HG03432 (cell line): ENCODE measurements around the gene C18orf32.
"Not testable (repeated sequence)": the region's sequence is repeated elsewhere in the genome, so short reads cannot be mapped to it uniquely, and the experiment has no call there.

Source experiments
- ATAC-seq: cut with Tn5 transposase; IDR thresholded peaks from one replicate; pipeline ENCODE4 v1.9.1; 2021; ENCODE audit warnings: mild to moderate bottlenecking, moderate library complexity; ENCODE audit not compliant: unreplicated experiment

Gene C18orf32

GRCh38 chr18:49503931-49504330 lies 16.9 kb upstream of the C18orf32 start:
- no peak for ATAC-seq

DNA sequence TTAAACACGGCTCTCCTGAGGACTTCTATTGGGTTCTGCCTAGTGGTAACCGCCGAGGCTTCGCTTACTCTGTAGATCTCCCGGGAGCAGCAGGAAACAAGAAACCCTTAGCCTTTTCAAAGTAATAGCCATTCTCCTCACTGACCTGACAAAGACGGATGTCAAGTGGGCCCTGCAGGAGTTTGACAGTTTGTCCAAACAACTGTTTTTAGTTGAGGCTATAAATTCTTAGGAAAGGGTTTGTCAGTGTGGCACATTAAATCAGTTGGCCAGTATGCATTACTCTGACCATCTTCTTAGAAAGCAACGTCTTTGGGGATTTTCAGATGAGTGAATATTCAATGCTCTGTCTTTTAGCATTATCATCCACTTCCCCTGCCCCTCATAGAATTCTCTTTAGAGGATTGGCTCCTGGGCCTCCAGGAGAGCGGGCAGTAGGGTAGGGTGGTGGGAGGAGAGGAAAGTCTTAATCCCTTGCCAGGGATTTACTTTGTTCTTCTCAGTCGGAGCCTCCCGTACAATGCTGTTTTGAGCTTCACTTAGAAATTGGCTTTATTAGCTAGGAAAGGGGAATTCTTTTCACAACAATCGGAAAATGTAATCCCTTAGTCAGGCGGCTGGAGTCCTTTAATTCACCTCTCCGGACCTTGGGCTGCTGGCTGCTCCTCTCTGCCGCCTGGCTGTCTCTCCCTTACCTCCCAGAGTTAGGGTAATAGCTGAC lies 13.3 kb upstream of the C18orf32 start:
- ATAC-seq: no peak

GRCh38 chr18:49499046-49499637 lies 12.1 kb upstream of the C18orf32 start:
- ATAC-seq: no peak

DNA sequence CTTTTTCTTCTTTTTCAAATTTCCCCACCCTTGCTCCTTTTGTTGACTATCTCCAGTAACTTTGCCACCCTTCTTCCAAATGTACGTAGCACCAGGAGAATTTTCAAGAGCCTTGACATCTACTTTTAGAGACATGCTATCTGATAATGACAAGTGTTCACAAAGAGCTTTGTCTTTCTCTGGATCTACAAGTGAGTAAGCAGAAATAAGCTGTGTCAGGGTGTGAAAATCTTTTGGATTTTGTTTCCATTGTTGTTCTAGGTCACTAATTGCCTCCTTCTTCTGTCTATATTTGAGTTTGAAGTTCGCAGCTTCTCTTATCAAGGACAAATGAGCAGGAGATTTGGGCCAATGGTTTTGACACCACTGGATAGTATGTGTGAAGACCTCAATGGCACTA lies 8.4 kb upstream of the C18orf32 start:
- ATAC-seq: no peak

GRCh38 chr18:49495076-49495475 lies 8.0 kb upstream of the C18orf32 start:
- ATAC-seq: no peak

- no peak for ATAC-seq
These were observed 7.6 kb upstream of the C18orf32 start for GRCh38 chr18:49494660-49495059.

DNA sequence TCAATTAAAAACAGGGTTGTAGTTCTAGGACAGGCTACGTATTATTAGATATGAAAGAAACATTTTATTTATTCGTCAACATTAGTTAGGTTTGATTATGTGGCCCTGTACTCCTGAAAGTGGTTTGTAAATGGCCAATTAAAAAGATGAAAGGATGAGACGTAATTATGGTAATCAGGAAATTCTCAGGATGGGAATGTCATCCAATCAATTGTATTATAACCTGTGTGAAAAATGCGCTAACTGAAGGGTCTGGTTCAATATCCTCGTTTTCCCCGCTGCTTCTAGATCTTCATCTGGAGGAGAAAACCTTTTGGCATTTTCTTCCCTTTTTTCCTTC lies 5.6 kb upstream of the C18orf32 start:
- no peak for ATAC-seq

DNA sequence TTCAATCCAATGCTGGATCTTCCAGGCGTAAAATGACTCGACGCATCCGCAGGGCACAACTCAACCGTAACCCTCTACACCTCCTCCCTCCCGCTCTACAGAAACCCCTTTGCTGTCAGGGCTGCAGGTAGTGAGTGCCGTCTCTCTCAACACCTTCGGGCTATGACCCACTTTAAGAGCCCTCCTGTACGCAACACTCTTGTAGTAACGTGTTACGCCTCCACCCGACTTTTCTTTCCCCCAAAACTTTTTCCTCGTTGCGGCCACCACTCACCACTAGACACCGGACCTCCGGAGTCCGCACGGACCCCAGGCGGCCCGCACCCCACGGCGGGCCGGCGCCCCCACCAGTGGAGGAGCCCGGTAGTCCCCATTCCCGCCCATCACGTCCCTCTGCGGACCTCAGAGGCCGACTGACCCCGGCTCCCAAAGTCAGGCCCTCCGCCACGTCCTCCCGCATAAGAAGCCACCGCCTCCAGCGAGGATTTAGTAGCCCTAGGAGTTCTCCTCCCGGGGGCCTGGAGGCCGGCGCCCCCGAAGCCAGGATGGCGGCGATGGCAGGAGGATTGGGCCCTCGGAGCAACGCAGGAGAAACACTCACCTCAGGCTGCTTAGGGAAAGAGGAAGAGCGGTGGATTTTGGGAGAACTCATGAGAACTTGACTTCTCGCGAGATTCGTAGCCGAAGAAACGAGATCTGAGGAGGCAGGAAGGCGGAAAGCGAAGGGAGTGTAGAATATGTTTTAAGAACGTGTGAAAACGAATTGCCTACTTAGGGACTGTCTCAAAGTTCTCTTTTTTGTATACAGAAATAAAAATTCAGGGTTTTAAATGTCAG lies 5.0 kb upstream of the C18orf32 start, which contains the start of gene RPL17:
Gene RPL17 (minus strand): TSS at position 609 of the 837 bp plus-strand sequence.
- ATAC-seq: peak; percentile 76

DNA sequence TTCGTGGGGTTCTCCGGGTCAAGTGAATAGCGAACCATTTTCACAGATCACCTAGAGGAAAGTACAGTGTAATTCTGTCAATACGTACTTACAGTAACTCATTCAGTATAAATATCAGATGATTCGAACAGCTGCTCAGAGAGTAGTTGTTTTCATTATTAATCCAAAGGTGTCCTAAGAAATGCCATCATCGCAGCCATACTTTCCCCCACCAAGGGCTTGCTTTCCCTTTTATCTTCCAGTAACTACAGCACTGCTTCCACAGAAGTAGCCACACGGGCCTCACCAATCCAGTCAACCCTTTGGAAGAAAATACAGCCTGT lies 4.5 kb upstream of the C18orf32 start:
- no peak for ATAC-seq

DNA sequence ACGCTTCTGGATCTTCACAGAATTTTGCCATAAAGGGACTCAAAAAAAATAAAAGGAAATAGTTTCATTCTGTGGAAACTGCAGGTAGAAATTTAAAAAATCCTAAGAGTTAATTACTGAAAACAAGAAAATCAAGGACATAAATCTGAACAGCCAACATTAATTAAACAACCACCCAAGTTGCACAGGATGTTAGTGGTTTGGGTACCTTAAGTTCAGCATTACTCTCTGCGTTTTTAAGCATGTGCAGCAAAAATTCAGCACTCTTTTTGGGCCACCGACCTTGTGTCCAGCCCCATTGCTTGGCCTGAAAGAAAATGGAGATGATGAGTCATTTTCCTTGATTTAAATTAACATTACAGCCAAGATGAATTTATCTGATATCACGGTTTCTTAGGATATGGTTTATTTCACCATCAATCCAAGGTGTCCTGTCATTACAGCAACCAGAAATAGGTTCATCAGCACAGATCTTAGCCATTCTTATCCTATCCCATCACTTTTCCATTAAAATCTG lies 3.3 kb upstream of the C18orf32 start:
- no peak for ATAC-seq

DNA sequence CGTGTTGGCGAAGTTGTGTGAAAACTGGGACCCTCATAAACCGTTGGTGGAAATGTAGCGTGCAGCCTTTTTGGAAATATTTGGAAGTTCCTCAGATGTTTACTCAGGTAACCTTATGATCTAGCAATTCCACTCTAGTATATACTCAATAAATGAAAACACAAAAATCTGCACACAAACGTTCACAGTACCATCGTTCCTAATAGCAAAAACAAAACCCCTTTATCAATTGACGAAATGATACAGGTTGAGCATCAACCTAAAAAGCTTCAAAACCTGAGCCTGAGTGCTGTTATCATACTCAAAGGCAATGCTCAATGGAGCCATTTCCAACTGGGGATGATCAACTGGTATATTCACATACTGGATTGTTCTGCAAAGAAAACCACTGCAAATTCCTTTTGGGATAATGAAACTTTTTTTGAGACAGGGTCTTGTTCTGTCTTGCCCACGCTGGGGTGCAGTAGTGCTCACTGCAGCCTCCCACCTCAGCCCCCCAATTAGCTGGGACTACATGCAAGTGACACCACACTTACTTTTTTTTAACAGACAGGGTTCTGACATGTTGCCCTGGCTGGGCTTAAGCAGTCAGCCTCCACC lies 777 bp upstream of the C18orf32 start:
- ATAC-seq: no peak

DNA sequence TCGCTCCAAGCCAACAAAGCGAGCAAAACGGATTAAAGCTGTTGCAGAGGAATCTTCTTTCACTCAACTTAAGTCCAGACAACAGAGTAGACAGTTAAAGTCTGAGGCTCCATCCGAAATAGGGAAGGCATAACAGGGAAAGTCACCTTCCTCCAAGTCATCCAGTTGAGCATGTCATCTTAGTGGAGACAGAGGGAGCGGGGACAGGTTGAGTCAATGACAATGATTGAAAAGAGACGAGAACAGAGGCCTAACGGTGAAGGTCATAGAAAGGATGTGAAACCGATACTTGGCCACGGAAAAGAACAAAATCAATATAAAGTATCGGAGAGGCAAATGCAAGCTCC lies 455 bp downstream of the C18orf32 start:
- no peak for ATAC-seq

- no peak for ATAC-seq
These were observed 900 bp downstream of the C18orf32 start for GRCh38 chr18:49486134-49486533.

DNA sequence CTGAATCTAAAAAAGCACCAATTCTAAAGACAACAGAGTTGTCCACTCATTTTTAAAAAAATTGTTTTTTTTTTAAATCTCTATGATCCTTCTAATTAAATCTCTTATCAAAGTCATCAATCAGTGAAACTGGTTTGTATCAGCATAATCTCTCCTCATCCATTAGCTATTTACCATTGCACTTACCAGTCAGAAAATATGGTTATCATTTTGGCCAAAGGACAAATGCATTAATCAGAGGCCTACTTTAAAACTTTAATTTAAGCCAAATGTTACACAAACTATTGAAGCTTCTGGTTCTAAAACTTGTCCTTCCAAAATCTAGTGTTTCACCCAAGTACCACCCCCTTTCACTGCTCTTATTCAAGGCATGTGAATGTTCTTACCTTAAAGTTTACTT lies 3.8 kb downstream of the C18orf32 start:
- no peak for ATAC-seq

- ATAC-seq: no peak
These were observed 5.1 kb downstream of the C18orf32 start for GRCh38 chr18:49481907-49482306.

DNA sequence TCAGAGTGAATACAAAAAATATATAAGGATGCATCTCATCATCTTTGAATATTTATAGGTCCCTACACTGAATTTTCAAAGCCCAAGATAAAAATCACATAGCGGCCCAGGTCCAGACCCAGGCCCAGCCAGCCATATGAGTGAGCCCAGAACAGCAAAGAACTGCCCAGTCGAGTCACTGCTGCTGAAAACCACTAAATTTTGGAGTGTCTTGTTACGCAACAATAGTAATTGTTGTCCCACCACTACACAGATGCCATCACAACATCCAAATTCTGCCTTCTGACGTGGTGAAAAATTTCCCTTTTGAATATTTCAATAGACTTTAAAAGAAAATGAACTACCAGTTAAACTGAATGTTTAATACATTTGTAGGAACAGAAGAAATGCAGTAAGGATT lies 5.7 kb downstream of the C18orf32 start:
- no peak for ATAC-seq

DNA sequence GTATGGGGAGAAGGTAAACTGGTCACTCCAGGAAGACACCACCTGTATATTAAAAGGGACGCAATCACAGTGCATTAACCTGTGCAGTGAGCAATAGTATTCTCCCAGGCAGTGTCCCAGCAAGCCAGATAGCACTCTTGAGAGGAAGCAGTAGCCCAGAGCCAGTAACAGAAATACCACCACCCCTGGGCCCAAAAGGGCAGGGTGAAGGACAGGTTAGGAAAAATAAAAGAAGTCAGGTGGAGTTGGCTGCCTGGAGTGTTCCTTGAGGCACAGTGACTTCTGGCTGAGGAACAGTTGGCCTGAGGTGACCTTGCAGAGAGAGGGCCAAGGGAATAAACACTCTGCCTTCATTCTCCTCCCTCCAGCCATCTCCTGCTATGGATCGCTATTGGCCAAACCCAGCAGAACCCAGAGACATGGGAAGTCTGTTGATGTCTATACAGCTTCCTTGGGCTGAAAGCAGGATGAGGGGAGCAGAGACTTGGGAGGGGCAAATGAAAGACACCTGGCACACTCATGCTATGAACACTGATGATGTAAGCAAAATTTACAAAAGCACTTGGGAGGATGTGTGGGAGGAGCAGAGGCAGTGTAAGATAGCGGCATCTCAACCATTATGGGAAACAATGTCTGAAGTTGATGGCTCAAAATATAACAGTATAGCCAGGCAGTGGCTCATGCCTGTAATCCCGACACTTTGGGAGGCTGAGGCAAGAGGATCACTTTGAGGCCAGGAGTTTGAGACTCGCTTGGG lies 7.5 kb downstream of the C18orf32 start:
- ATAC-seq: no peak

- ATAC-seq: no peak
These were observed 10.2 kb downstream of the C18orf32 start for GRCh38 chr18:49476664-49477411.

GRCh38 chr18:49474935-49475334 lies 12.1 kb downstream of the C18orf32 start:
- ATAC-seq: not testable (repeated sequence)

DNA sequence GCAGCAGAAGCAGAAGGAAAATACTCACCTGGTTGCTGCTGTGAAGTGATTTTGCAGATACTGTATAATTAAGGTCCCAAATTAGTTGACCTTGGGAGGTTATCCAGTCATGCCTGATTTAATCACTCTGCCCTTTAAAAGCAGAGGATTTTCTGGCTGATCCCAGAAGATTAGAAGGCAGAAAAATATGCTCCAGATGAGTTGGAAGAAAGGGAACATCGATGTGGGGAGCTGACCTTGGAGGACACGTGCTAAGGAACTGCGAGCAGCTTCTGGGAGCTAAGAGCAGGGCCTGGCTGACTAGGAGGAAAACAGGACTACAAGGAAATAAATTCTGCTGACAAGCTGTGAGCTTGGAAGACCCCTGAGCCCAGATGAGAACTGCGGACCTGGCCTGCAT lies 13.3 kb downstream of the C18orf32 start:
- no peak for ATAC-seq
